HG02763 (cell line): Measurements from ENCODE around the gene IL15.
A peak's percentile ranks its signal among the peaks of the same experiment; 100 is the strongest.
"Not testable (repeated sequence)": the region's sequence is repeated elsewhere in the genome, so short reads cannot be mapped to it uniquely, and the experiment has no call there.

Experiments
- ATAC-seq: cut with Tn5 transposase; IDR thresholded peaks from one replicate; pipeline ENCODE4 v1.9.1; 2021; ENCODE audit warnings: mild to moderate bottlenecking, moderate library complexity; ENCODE audit not compliant: unreplicated experiment

The IL15 gene

GRCh38 chr4:141645611-141646340 lies 9.4 kb downstream of the IL15 start:
- ATAC-seq: no peak

- ATAC-seq: no peak
Observed at GRCh38 chr4:141646969-141647368, 10.6 kb downstream of the IL15 start.

DNA sequence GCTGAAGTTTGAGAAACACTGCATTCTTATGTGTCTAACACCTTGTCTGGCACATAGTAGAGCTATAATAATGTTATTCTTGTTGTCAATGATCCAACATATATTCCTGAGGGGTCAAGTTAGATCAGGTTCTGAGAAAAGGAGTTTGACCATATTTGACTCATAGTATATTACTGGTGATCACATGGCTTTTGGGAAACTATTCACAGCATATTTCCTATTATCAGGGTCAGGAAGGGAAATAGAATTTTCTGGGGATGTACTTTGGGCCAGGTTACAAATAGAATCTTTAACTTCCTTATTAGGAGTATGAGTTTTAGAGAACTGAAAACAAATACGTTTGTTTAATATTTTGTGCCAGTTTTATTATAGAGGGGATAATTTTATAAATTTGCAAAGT lies 11.6 kb downstream of the IL15 start:
- ATAC-seq: no peak

GRCh38 chr4:141652161-141652778 lies 15.9 kb downstream of the IL15 start:
- no peak for ATAC-seq

DNA sequence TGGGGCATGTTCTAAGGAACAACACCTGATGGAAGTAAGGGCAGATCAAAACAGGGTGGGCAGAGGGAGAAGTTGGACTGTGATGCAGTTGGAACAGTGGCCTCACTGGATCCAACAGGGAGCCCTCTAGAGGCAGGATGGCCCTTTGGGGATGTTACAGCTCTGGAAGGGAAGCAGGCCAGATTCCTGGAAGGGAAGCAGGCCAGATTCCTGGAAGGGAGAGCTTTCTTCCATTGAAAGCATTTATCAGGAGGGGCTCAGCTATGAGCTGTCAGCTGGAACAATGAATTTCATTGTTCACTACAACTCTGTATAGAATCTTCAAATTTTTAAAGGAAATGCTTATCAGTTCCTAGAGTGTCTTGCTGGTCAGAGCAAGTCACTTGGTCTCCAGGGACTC lies 17.7 kb downstream of the IL15 start:
- no peak for ATAC-seq

- ATAC-seq: no peak
Observed at GRCh38 chr4:141656031-141656430, 19.6 kb downstream of the IL15 start.

GRCh38 chr4:141657550-141658250 lies 21.3 kb downstream of the IL15 start:
- no peak for ATAC-seq

- peak; percentile 39 for ATAC-seq
Observed at GRCh38 chr4:141658309-141658708, 21.9 kb downstream of the IL15 start.

- no peak for ATAC-seq
Observed at GRCh38 chr4:141659539-141659938, 23.2 kb downstream of the IL15 start.

DNA sequence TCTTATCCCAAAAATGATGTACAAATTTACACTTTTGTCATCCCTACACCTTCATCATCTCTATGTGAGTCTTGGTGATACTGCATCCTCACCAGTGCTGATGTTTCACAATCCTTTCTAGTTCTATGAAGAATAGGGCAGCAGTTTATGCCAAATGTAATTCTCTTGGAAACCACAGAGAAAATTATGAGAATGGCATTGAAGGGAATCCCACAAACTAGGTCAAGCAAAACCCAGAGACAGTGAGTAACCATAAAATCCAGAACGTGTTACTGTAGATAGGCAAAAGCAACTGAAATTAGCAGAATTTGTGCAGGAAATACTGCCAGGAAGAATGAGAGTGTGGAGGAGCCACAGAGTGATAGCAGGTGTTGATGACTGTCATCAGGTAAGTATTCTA lies 24.5 kb downstream of the IL15 start:
- ATAC-seq: no peak

- ATAC-seq: no peak
Observed at GRCh38 chr4:141668200-141668910, 32.0 kb downstream of the IL15 start.

- no peak for ATAC-seq
Observed at GRCh38 chr4:141669501-141669900, 33.1 kb downstream of the IL15 start.

DNA sequence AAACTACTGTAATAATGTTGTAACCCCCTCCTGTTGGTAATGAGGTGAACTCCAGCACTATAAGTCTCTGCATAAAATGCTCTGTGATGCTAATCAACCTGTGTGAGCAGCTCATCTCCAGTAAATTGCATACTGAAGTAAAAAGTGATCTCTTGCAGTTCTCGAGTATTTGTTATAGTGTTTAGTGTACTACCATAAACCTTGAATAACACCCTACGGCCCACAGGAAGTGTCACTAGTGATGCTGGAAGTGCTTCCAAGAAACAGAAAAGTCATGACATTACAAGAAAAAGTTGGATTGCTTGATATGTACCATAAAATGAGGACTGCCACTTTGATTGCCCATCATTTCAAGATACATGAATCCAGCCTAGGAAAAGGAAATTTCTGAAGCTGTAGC lies 39.0 kb downstream of the IL15 start:
- no peak for ATAC-seq

DNA sequence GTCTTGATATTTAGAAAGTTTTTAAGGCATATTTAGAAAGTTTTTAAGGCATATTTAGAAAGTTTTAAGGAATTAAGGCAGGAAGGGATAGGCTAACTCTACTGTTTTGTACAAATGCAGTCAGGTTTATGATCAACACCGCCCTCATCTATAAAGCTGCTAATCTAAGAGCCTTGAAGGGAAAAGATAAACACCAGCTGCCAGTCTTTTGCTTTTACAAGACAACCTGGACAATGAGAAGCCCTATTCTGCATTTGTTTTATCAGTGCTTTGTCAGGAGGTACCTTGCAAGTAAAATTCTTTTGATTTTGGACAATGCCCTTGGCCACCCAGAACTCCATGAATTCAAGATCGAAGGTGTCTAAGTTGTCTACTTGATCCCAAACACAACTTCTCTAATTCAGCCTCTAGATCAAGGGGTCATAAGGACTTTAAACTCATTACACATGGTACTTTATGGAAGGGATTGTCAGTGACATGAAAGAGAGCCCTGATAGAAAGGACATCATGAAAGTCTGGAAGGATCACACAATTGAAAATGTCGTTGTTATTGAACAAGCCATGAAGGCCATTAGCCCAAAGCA lies 39.8 kb downstream of the IL15 start:
- ATAC-seq: no peak

- no peak for ATAC-seq
Observed at GRCh38 chr4:141680060-141680459, 43.7 kb downstream of the IL15 start.

GRCh38 chr4:141684785-141685184 lies 48.4 kb downstream of the IL15 start:
- ATAC-seq: no peak

- ATAC-seq: no peak
Observed at GRCh38 chr4:141686146-141686775, 49.9 kb downstream of the IL15 start.

DNA sequence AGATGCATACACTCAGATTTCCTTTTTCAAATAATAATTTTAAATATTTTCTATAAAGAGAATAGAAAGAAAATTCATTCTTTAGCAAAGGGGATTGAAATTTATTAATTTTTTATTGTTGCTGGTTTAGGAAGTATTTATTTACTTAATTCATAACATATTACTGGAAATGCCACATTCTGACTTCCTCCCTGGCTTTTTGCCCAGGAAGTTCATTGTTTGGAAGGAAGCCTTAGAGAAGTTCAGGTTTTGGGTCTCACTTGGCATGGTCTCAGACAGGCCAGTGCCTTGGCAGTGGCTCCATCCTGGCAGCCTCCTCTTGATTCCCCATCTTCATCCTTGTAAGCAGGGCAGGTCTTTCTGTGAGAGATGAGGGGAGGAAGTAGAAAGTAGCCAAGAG lies 50.5 kb downstream of the IL15 start:
- no peak for ATAC-seq

GRCh38 chr4:141689726-141690296 lies 53.4 kb downstream of the IL15 start:
- not testable (repeated sequence) for ATAC-seq

DNA sequence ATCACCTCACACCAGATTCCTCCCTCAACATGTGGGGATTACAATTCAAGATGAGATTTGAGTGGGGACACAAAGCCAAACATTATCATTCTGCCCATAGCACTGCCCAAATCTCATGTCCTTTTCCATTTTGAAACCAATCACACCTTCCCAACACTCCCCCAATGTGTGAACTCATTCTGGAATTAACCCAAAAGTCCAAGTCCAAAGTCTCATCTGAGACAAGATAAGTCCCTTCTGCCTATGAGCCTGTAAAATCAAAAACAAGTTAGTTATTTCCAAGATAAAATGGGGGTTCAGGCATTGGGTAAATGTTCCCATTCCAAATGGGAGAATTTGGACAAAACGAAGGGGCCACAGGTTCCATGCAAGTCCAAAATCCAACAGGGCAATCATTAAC lies 54.9 kb downstream of the IL15 start:
- not testable (repeated sequence) for ATAC-seq
